ENCODE results near the gene MZT2B. TPM values are rescaled to one million over a fixed set of nuclear protein-coding genes. Genes with fewer than 3 reads are reported as not detected.
"Not testable (repeated sequence)": the region's sequence is repeated elsewhere in the genome, so short reads cannot be mapped to it uniquely, and the experiment has no call there.

The MZT2B gene
- total RNA-seq, 2 experiments from 2014 or later, result 229 to 254 TPM

- DNase-seq (no peak), ATAC-seq (ENCODE audit: poor library complexity) (no peak)
- Histone ChIP-seq H3K9me3 (ENCODE audit: control insufficient read depth in 1 of 2, insufficient read depth in 1 of 2, low read length in 2 of 2) (peaks cover 0 to 25% of the 10 kb centered on the region in 2 experiments), H3K4me3 (ENCODE audit: low read length) (no peak overlapping the region), H3K4me1 (ENCODE audit: insufficient read depth, low read length) (peaks cover 4% of the 10 kb centered on the region), H3K27me3 (ENCODE audit: control insufficient read depth in 1 of 2, insufficient read depth in 2 of 2, low read length in 2 of 2) (no peaks in the 10 kb centered on the region), H3K27ac (ENCODE audit: low read depth in 1 of 2, low read length in 2 of 2) (no peak overlapping the region), H3K36me3 (ENCODE audit: insufficient read depth, low read length) (no peaks in the 10 kb centered on the region)
- H3K4me1 Mint-ChIP-seq (ENCODE audit: low read depth), result no peaks in the 10 kb centered on the region
- intact Hi-C loops (cut with DNase I, micrococcal nuclease), result no loop called here
- peaks cover 2% of the 10 kb centered on the region for H3K27me3 Mint-ChIP-seq
- ChIA-PET CTCF (no interaction called here), POLR2A (no interaction called here)
- TF ChIP-seq, protein P1, sequence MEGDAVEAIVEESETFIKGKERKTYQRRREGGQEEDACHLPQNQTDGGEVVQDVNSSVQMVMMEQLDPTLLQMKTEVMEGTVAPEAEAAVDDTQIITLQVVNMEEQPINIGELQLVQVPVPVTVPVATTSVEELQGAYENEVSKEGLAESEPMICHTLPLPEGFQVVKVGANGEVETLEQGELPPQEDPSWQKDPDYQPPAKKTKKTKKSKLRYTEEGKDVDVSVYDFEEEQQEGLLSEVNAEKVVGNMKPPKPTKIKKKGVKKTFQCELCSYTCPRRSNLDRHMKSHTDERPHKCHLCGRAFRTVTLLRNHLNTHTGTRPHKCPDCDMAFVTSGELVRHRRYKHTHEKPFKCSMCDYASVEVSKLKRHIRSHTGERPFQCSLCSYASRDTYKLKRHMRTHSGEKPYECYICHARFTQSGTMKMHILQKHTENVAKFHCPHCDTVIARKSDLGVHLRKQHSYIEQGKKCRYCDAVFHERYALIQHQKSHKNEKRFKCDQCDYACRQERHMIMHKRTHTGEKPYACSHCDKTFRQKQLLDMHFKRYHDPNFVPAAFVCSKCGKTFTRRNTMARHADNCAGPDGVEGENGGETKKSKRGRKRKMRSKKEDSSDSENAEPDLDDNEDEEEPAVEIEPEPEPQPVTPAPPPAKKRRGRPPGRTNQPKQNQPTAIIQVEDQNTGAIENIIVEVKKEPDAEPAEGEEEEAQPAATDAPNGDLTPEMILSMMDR (IDR thresholded peaks at IDR 0.05), result no peak
- H3K36me3 Mint-ChIP-seq (ENCODE audit: low read depth), result no peaks in the 10 kb centered on the region
- H3K4me3 Mint-ChIP-seq, result no peak overlapping the region
- no peaks in the 10 kb centered on the region for H3K9me3 Mint-ChIP-seq
- H3K27ac Mint-ChIP-seq, result no peak overlapping the region
Measured at GRCh38 chr2:130231656-130232055, 49.6 kb downstream of the MZT2B start.

- H3K4me3 ChIP-seq (ENCODE audit: low read length); H3K27ac ChIP-seq (ENCODE audit: low read depth in 1 of 2, low read length in 2 of 2); H3K4me3 Mint-ChIP-seq; DNase-seq; CTCF ChIA-PET; H3K27me3 ChIP-seq (ENCODE audit: control insufficient read depth in 1 of 2, insufficient read depth in 2 of 2, low read length in 2 of 2); H3K36me3 Mint-ChIP-seq (ENCODE audit: low read depth); H3K27ac Mint-ChIP-seq; H3K4me1 ChIP-seq (ENCODE audit: insufficient read depth, low read length); intact Hi-C loops (cut with DNase I, micrococcal nuclease); H3K4me1 Mint-ChIP-seq (ENCODE audit: low read depth); H3K27me3 Mint-ChIP-seq; POLR2A ChIA-PET; H3K36me3 ChIP-seq (ENCODE audit: insufficient read depth, low read length); H3K9me3 Mint-ChIP-seq; ATAC-seq (ENCODE audit: poor library complexity): not testable (repeated sequence)
- H3K9me3 ChIP-seq (ENCODE audit: control insufficient read depth in 1 of 2, insufficient read depth in 1 of 2, low read length in 2 of 2), result peaks cover 0 to 25% of the 10 kb centered on the region in 2 experiments
Measured at GRCh38 chr2:130233066-130233465, 51.0 kb downstream of the MZT2B start.

GRCh38 chr2:130239581-130239980 lies 57.5 kb downstream of the MZT2B start:
- H3K36me3 Mint-ChIP-seq (ENCODE audit: low read depth); H3K9me3 ChIP-seq (ENCODE audit: control insufficient read depth in 1 of 2, insufficient read depth in 1 of 2, low read length in 2 of 2); CTCF ChIA-PET; H3K4me1 Mint-ChIP-seq (ENCODE audit: low read depth); H3K4me1 ChIP-seq (ENCODE audit: insufficient read depth, low read length); H3K27ac Mint-ChIP-seq; intact Hi-C loops (cut with DNase I, micrococcal nuclease); DNase-seq; H3K27me3 ChIP-seq (ENCODE audit: control insufficient read depth in 1 of 2, insufficient read depth in 2 of 2, low read length in 2 of 2); H3K27ac ChIP-seq (ENCODE audit: low read depth in 1 of 2, low read length in 2 of 2); H3K27me3 Mint-ChIP-seq; H3K4me3 Mint-ChIP-seq; ATAC-seq (ENCODE audit: poor library complexity); H3K9me3 Mint-ChIP-seq; H3K36me3 ChIP-seq (ENCODE audit: insufficient read depth, low read length); H3K4me3 ChIP-seq (ENCODE audit: low read length); POLR2A ChIA-PET: not testable (repeated sequence)

Other genes starting within 250 kb of the MZT2B start
- not detected for gene RAB6C, start 202.6 kb upstream of the MZT2B start, total RNA-seq
- gene POTEF, start 53.0 kb upstream of the MZT2B start, total RNA-seq, result not detected
- under 1 TPM; 0.38 to 0.56 TPM for gene CCDC74B, start 37.1 kb upstream of the MZT2B start, total RNA-seq
- gene SMPD4, start 660 bp upstream of the MZT2B start, total RNA-seq, result 10 to 100 TPM; 81.2 to 89.9 TPM
- gene TUBA3E, start 16.2 kb downstream of the MZT2B start, total RNA-seq, result not detected
- gene IMP4, start 160.6 kb downstream of the MZT2B start, total RNA-seq, result 10 to 100 TPM; 81.7 to 88.1 TPM
- 10 to 100 TPM; 27.6 to 27.8 TPM for gene PTPN18, start 173.8 kb downstream of the MZT2B start, total RNA-seq

Measured in CD4-positive, alpha-beta T cell (primary cell).